GM18511 (cell line): ENCODE measurements around the gene ACSL1.
"Not testable (repeated sequence)": the region's sequence is repeated elsewhere in the genome, so short reads cannot be mapped to it uniquely, and the experiment has no call there.

Source experiments
- ATAC-seq: cut with Tn5 transposase; IDR thresholded peaks from one replicate; pipeline ENCODE4 v1.9.1; 2021; ENCODE audit warnings: mild to moderate bottlenecking, moderate library complexity; ENCODE audit not compliant: unreplicated experiment

The ACSL1 gene

DNA sequence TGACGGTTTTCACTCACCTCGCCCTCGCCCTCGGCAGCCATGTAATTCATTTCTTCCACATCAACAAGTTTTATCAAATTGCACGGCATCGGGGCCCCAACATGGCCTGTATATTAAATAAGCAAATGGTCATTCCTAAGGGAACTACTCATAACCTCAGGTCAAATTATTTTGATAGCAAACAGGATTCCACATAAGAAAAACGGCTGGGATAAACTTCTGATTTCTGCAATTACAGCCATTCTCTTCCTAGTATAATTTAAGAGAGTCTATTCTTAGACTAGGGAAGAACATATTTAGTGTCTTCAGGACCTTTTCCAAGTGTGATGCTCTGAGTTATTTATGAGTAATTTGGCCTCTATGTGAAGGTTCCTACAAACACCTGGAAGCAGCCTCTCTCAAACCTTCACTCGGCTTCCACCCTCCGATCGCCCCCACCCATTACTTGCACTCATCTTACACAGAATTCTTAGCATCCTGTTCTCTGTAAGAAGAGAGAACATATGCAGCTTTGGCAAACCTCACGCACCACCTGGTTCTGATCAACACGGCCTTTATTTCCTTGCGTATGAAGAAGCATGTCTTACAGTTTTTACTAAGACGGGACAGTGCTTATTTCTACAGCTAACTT, 62.5 kb downstream of the ACSL1 start:
- ATAC-seq: no peak

DNA sequence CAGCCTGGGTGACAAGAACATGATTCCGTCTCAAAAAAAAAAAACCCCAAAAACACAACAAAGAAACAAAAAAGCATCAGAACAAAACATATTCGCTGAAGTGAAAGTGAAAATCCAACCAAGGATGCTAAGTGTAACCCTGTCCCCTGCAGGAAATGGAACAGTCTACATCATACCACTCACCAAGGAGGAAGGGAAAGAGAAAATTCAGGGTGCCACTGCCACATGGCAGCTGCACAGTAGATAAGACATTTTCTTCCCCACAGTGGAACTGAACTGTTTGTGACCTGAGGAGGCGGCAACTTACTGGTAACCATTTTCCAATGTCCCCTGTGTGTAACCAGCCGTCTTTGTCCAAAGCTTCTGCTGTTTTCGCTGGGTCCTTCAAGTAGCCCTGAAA, 63.7 kb downstream of the ACSL1 start:
- peak; percentile 96 for ATAC-seq

DNA sequence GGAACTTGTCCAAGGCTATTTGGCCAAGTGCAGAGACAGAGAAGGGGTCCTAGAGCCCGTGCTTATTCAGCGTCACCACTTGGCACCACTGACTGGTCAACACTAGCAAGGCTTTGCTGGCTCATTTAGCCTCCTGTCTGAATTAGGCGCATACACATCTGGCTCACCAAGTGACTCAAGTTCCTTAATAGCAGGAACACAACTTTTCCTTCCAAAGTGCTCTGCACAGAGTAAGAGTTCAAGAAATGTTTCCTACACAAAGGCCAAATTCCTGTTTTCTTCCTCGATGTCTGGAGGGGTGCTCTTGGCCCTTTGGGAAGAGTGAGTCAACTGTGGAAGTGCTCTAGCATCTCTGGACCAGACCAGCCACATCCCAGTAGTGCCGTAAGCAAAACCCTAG, 65.1 kb downstream of the ACSL1 start:
- ATAC-seq: no peak

DNA sequence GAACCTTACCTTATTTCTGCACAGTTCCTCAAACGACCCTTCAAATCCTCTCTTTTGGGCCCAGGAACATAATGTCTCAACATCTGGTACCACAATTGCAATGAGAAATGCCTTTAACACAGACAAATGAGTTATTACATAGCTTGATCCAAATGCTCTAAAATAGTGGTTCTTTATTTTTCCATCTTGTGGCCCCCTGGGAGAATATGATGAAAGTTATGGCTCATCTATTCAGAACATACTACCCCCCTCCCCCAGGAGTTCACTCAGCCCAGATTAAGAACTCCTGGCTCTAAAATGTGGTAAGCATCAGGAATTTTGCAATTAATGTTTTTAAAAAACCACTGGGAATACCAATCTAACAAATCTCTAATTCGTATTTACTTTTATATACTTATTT, 68.0 kb downstream of the ACSL1 start:
- ATAC-seq: no peak

DNA sequence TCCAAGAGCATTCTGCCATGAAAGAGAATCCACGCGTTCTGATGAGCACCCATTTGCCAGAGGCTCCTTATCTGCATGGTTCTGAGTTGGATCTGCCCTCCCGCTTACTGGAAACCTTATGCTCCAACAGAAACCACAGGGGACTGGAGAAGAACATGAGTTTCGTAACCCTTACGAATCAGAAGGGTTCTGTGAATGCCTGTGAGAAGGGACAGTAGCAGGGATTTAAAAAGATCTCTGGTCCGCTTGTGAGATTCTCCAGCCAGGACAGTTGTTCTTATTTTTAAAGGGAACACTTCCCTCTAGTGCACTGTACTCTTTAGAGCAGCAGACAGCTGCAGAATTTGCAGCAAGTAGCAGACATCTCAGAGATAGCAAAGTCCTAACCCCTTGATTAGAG, 69.4 kb downstream of the ACSL1 start:
- no peak for ATAC-seq

DNA sequence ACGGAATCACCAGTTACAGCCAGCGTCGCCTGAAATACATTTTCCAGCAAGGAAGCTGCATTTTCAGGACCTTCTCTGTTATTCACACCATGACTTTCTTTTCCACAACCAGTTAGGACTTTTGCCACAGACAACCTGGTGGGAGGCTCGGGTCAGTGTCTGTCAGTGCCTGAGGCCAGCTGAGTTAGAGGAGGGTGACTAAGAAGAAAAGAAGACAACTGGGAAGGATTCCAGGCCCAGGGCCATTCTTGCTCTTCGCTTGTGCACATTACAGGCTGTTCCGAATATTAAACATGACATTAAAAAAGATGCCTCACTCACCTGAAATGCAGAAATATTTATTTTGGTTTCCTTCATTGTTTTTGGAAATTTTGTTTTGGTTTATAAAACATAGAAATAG, 70.5 kb downstream of the ACSL1 start:
- ATAC-seq: no peak

DNA sequence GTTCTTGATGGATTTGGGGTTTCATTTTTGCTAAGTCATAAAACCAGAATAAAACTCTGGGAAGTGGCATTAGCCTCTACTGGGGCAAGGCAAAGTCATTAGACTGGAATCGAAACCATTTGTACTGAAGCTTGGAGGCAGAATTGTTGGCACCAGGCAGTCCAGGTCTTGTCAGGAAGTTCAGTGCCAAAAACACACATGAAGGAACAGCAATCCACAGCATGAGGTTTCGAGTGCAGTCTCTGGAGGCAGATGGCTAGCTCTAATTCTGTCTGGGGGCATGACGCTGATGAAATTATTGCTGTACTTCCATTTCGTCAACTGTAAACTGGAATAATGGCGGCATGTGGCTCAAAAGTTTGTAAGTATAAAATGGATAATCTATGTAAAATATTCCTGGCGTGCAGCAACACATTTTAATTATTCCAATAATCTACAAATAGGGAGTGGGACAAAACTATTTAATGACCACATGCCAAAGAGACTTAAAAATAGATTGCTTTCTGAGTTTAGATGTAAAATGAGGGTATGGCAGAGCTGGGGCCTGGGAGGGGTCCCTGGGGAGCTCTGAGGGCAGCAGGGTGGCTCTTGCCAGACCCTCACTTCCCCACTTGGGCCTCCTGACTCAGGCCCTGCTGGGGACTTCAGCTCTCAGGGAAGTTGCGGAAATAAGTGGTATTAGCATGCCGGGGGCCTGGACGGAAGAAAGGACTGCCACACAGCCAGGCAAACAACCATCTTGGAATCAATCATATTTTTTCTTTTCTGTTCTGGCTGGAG, 73.1 kb downstream of the ACSL1 start:
- no peak for ATAC-seq

DNA sequence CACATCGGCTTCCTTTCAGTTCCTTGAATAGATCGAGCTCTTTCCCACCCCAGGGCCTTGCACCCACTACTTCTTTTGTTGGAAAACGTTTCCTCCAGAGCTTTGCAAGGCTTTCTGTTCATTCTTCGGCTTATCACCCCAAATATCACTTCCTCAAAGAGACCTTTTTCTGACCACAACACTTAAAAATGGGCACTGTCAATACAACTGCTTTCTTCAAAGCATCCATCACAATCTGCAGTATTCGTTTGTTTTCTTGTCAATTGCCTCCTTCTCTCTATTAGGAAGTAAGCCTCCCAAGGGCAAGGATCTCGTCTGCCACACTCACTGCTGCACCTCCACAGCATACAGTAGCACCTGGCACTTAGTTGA, 74.2 kb downstream of the ACSL1 start:
- ATAC-seq: no peak

DNA sequence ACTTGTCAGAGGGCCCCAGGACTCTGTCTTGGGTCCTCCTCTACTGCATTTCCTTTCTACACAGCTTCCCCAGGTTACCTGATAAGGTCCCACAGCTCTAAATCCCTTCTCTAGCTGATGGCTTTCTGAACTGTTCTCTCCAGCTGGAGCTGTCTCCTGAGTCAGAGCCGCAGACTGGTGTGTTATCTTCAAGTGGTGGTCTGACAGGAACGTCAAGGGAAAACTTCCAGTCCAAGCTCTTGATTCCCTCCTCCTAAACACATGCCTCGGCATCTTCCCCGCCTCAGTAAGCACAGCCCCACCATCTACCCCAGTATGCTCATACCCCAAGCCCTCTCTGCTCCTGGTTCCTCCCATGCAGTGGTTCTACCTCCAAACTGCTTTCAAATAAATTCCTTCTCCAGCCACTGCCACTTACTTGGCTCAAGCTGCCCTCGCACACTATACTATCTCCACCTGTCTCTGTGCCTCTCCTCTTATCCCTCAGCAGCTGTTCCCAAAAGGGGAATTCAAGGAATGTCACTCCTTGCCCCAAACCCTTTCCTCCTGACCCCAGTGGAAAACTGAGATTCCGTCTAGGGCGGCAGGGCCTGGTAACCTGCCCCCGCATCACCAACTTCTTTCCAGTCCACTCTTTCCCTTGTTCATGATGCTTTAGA, 74.7 kb downstream of the ACSL1 start:
- ATAC-seq: no peak

DNA sequence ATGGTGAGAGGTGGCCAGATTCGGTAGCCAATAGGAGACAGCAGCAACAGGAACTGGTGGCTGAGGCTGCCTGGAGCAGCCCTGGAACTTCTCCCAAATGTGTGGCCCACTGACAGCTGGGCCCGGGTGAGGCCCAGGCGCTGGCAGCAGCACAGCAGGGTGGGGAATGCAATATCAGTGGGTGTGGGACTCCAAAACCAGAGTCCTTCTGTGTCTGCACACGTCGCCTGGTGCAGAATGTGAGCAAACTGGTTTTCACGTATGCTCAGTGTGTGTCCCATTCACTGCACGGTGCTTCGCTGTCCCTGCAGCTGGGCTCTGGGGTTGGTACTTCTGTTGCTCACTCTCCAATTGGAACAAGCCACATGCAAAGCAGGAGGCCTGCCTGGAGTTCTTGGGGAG, 77.5 kb downstream of the ACSL1 start:
- no peak for ATAC-seq

DNA sequence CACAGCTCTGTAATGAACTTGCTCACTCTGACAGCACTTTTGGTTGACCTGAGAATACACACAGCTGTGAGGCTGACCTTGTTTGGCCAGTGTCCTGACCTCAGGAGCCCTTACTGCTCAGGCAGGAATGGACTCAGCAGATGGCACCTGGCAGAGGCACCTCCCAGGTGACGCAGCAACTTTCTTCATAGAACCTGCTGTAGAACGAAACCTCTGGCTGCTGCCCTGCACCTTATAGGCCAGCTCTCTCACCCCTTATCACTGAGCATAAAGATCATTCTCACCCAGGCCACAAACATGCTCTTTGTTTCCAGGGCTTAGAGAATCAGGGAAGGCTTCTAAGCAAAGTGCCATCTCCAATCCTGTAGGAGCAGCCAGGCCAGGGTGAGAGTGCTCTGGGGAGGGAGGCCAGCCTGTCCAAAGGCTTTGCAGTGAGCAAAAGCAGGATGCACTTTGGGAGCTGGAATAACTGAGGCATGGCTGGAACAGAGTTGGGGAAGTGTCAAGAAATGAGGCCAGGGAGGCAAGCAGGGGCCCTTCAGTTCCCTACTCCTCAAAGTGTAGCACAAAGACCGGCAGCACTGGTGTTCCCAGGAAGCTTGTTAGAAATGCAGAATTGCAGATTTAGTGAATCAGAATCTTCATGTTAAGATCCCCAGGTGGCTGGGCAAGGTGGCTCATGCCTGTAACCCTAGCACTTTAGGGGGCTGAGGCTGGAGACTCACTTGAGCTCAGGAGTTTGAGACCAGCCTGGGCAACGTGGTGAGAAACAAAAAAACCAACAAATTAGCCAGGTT, 78.5 kb downstream of the ACSL1 start:
- no peak for ATAC-seq

DNA sequence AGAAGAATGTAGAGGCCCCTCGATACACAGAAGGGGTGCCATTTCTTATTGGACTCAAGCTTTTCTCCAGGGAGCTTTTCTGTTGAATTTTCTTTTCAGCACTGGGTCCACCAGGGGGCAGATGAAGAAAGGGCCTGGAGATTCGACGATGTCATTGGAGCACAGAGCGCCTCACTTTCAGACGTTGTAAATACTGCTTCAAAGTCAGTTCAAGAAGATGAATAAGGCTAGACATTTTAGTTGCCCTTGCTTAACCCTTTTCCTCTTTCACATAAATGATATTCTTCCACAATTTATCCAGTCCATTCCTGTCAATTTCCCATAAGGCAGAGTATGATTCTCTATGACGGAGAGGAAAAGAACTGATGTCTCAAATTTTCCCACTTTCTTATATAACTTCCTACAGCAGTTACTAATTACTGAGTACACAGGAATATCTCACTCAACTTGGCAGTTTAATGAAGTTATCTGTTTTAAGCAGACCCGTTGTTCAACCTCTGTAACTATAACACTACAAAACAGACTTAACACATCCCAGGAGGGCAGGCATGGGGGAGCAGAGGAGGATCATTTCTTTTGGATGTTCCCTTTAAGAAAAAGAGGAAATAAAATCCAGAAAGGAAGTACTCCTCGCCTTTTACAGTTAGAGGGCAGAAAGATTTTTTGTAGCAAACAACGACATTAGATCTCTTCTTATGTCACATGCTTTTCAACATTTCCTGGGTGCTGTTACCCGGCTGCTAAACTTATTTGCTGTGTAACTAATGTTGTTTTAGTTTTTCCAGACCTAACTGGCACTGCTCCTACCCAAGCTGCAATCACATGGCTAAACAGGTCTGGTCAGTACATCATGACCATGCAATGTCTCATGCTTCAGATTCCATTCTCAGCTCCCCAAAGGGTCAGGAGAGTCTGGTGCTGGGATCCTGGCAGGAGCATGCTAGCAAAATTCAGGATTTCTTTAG, 79.7 kb downstream of the ACSL1 start:
- peak; percentile 71 for ATAC-seq

DNA sequence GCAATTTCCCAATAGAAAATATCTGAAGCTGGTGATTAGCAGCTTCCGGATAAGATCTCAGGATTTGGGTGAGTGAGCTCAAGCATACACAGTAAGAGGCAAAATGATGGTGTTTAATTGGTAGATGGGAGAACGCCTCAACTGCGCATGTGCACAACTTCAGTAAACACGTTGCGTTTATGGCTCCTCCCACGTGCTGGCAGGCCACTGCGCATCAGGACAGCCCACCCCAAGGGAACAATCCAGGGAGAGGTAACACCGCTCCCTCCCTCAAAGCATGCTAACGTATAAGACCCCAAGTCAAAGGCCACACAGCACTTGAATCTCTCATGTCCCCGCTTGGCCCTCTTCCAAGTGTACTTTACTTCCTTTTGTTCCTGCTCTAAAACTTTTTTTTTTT, 81.5 kb downstream of the ACSL1 start:
- no peak for ATAC-seq

DNA sequence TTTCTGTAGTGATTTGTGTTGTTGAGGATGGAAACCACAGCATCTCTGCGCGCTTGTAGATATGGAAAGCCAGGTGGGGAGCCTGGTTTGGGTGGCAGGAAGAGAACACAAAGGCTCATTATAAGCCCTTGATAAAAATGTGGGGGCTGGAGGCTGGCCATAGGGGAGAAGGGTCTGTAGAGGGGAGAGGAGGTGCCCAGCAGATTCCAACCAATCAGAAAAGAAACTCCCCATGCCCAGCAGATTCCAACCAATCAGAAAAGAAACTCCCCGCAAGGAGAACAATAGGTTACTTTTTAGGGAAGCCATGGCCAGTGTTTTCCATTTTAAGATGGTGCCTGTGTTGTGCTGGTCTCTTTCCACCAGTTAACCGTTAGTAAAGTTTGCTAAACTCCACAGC, 82.1 kb downstream of the ACSL1 start:
- ATAC-seq: no peak

DNA sequence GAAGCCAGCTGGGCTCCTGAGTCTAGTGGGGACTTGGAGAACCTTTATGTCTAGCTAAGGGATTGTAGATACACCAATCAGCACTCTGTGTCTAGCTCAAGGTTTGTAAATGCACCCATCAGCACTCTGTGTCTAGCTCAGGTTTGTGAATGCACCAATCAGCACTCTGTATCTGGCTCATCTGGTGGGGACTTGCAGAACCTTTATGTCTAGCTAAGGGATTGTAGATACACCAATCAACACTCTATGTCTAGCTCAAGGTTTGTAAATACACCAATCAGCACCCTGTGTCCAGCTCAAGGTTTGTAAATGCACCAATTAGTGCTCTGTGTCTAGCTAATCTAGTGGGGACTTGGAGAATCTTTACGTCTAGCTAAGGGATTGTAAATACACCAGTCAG, 84.1 kb downstream of the ACSL1 start:
- not testable (repeated sequence) for ATAC-seq

DNA sequence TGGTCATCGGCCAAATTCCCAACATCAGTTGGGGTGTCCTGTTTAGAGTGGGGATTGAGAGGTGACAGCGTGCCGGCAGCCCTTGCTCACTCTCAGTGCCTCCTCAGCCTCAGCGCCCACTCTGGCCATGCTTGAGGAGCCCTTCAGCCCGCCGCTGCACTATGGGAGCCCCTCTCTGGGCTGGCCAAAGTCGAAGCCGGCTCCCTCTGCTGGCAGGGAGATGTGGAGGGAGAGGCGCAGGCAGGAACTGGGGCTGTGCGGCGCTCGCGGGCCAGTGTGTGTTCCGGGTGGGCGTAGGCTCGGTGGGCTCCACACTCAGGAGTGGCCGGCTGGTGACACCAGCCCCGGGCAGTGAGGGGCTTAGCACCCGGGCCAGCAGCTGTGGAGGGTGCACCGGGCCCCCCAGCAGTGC, 84.8 kb downstream of the ACSL1 start:
- ATAC-seq: no peak

DNA sequence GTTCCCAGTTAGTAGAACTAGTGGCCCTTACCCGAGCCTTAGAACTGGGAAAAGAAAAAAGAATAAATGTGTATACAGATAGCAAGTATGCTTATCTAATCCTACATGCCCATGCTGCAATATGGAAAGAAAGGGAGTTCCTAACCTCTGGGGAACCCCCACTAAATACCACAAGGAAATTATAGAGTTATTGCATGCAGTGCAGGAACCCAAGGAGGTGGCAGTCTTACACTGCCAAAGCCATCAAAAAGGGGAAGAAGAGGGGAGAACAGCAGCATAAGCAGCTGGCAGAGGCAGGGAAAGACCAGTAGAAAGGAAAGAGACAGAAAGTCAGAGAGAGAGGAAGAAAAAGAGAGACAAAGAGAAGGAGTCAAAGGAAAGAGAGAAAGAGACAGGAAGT, 86.2 kb downstream of the ACSL1 start:
- not testable (repeated sequence) for ATAC-seq

DNA sequence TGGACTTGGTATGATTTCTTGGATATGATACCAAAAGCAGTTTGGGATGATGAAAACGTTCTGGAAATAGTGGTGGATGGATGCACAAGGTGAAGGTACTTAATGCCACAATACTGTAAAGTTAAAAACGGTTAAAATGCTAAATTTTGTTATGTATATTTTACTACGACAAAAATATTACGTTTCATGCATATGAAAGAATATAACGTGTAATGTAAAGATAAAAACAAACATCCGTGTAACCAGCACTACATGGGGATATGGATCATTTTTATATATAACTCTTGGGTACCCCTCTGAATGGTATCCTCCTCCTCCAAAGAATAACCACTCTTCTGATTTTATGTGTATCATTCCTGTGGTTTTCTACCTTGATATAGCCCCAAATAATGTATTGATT, 91.0 kb downstream of the ACSL1 start:
- ATAC-seq: no peak

DNA sequence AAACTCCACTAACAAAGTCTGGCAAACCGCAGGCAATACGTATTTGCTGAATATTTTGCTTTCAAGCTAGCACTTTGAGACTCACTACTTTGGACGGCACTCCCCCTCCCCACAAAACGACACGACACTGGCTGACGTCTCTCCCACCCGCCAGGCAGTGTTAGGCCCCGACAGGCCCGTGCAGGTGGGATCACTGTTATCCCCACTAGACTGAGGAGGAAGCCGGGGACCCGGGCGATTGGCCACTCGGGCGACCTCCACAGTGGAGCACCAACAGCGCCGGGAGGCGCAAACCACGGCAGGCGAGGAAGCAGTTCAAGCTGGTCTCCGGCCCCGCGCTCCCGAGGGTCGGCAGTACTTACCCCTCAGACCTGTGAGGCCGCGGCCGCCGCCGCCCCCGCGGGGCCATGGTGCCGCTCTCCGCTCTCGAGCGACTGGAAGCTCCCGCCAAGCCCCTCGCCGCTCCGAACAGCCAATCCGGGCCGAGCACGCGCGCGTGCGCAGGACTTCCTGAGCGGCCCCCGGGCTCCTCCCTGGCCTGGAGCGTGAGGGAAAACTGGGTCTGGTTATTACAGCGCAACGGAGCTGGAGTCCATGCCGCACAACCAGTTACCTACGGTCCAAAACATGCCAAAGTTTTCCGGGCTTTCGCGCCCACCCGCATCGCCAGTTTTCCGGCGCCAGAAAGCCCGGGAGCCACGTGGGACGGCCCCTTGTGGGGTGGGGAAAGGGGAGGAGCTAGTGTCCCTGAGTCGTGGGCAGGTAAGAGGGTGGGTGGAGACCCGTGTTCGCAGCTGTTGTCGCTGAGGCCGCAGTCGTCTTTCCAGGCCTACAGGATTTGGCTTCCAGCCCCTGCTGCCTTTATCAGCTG, 91.9 kb downstream of the ACSL1 start, which contains the start of gene CENPU:
Gene CENPU (minus strand): TSS at position 443 of the 871 bp plus-strand sequence. CDS start 34 bp downstream, at position 409.
- peak; percentile 90 for ATAC-seq
